ENCODE results near the gene GSTA4. TPM values are rescaled to one million over a fixed set of nuclear protein-coding genes. Genes with fewer than 3 reads are reported as not detected.

GSTA4 gene
- total RNA-seq, 1 donor, result 46.3 TPM

DNA sequence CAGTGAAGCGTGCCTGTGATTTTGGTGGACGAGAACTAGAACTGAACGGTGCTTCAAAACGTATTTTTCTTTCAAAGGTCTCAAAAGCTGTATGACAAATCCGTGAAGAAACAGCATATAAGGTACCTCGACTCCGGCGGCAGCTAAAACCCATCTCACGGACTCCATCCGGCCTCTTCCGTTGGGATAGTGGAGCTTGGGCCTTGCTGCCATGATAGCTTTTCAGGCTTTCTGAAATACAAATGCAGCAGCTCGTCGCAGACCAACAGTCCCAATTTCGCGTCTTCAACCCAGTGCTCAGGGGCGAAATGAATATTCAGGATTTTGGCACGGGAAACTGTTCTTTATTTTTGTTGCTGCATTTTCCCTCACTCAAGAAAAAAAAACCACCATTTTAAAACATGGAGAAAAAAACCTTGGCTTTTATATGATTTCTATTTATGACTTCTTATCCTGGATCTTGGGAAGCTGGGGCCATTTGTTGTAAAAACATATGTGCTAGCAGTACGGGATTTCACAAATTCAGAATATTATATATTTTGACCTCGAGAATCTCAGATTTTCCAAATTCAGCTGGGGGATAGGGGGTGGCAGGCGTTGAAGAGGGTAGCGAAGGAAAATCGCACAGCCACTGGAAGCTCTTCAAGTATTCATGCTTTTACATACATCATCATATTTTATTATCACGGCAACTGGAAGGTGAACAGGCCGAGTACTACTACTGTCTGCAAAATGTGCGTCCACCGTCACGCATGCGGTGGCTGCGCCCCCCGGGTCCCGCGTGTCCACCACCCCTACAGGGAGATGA lies 849 bp downstream of the GSTA4 start:
- DNase-seq (ENCODE audit: low read depth), result peak; percentile 52
- no peak for TF ChIP-seq CTCF (IDR thresholded peaks at IDR 0.05; ENCODE audit: insufficient read depth, low read length)
- H3K4me3 ChIP-seq (ENCODE audit: low read depth, low read length), result peak overlapping the region; percentile 84

DNA sequence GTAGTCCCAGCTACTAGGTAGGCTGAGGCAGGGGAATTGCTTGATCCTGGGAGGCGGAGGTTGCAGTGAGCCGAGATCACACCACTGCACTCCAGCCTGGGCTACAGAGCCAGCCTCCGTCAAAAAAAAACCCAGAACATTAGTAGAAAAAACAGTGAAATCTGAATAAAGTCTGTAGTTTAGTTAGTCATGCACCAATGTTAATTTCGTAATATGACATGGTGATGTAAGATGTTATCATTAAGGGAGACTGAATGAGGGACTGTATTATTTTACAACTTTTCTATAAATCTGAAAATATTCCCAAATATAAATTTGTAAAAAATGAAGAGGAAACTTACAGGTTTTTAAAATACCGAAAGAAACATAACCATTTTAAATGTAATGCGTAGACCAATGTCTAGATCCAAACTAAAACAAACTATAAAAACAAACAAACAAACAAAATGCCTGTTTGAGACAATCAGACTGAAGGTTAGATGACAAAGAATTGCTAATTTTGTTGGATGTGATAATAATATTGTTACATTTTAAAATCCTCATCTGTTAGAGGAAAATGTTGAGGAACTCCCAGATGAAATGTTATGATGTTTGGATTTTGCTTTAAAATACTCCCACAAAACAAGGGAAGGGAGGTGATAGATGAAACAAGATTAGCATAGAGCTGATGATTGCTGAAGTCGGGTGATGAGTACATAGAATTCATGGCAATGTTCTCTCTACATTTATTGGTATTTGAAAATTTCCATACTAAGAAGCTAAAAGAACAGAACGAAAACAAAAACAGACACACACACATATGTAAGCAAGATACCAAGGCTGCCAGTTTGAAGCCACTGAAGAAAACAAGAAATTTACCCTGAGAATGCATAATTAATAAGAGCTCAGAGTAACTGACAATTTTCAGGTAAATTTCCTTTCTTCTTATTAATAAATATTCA lies 1.8 kb downstream of the GSTA4 start:
- DNase-seq (ENCODE audit: low read depth), result peak; percentile 72
- no peak for TF ChIP-seq CTCF (IDR thresholded peaks at IDR 0.05; ENCODE audit: insufficient read depth, low read length)
- H3K4me3 ChIP-seq (ENCODE audit: low read depth, low read length), result peak overlapping the region; percentile 84

GRCh38 chr6:52990342-52990741 lies 4.7 kb downstream of the GSTA4 start:
- TF ChIP-seq CTCF (IDR thresholded peaks at IDR 0.05; ENCODE audit: insufficient read depth, low read length), result no peak
- DNase-seq (ENCODE audit: low read depth), result peak; percentile 13
- no peak overlapping the region for H3K4me3 ChIP-seq (ENCODE audit: low read depth, low read length)

DNA sequence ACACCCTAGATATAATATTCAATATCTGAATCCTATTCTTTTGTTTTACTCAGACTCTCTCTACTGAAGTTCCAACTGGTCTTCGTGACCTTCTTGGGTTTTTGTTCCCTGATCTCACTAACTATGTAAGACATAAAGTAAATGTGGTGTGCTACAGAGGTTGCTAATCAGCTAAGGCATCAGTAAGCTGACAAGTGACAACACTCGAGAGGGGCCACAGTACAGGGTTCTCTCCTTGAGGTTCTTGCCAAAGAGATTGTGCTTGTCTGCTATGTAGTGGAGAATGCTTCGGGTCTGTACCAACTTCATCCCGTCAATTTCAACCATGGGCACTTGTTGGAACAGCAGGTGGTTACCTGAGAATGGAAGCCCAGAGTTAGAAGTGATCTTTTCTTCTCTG lies 9.9 kb downstream of the GSTA4 start:
- no peak for DNase-seq (ENCODE audit: low read depth)
- no peak for TF ChIP-seq CTCF (IDR thresholded peaks at IDR 0.05; ENCODE audit: insufficient read depth, low read length)
- H3K4me3 ChIP-seq (ENCODE audit: low read depth, low read length), result no peak overlapping the region

- DNase-seq (ENCODE audit: low read depth), result no peak
- no peak for TF ChIP-seq CTCF (IDR thresholded peaks at IDR 0.05; ENCODE audit: insufficient read depth, low read length)
- no peak overlapping the region for H3K4me3 ChIP-seq (ENCODE audit: low read depth, low read length)
Measured at GRCh38 chr6:52984247-52984646, 10.8 kb downstream of the GSTA4 start.

DNA sequence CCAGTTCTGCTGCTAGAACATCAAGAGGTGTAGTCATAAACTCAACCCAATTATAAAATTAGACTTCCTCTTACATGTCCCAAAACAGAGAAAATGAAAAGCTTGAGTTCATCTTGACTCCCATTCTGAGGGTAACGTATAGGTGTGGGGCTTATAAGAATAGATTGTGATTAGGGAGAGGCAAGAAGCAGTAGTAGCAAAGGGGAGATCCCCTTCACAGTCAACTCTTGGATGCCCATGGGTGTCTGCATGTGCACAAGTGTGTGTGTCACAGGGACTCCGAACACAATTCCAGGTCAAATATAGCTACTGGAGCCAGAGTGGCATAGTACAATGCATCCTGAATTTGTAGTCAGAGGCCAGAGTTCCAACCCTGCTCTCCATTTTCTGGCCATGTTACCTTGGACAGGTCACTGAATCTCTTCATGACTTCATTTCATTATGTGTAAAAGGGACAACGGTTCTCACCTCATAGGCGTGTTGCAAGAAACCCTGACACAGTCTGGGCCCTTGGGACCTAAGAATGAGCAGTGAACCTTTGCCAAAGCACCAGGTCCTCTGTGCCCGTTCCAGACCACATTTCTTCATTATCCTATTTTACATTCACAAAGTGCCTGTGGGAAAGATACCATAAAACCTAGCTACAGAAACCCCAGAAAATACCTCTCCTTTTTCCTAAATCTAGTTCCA lies 11.8 kb downstream of the GSTA4 start:
- DNase-seq (ENCODE audit: low read depth), result no peak
- no peak for TF ChIP-seq CTCF (IDR thresholded peaks at IDR 0.05; ENCODE audit: insufficient read depth, low read length)
- no peak overlapping the region for H3K4me3 ChIP-seq (ENCODE audit: low read depth, low read length)
